GM12873 (cell line): Measurements from ENCODE around the gene INPP5A.

ENCODE experiments used
- CTCF ChIP-seq: IDR thresholded peaks from 2 replicates; pipeline ENCODE4 v1.5.1; 2012; ENCODE audit warnings: low read depth, mild to moderate bottlenecking, moderate library complexity, low read length, control low read depth; ENCODE audit not compliant: insufficient read depth; ENCODE audit errors: missing control alignments

Gene INPP5A

GRCh38 chr10:132722394-132723329, 185.1 kb downstream of the INPP5A start:
- TF ChIP-seq CTCF = no peak

GRCh38 chr10:132723330-132723970, 185.9 kb downstream of the INPP5A start:
- TF ChIP-seq CTCF = no peak

GRCh38 chr10:132724446-132724845, 186.9 kb downstream of the INPP5A start:
- no peak for TF ChIP-seq CTCF

GRCh38 chr10:132725202-132725601, 187.6 kb downstream of the INPP5A start:
- TF ChIP-seq CTCF = no peak

- TF ChIP-seq CTCF = no peak
Observed at GRCh38 chr10:132726194-132726593, 188.6 kb downstream of the INPP5A start.

GRCh38 chr10:132726951-132727350, 189.4 kb downstream of the INPP5A start:
- no peak for TF ChIP-seq CTCF

- TF ChIP-seq CTCF = no peak
Observed at GRCh38 chr10:132727411-132727810, 189.8 kb downstream of the INPP5A start.
